GM23338 (cell line): ENCODE results near the gene AAGAB. TPM values are rescaled to one million over a fixed set of nuclear protein-coding genes. Genes with fewer than 3 reads are reported as not detected.

Source experiments
- polyA plus RNA-seq: library from polyadenylated mRNA; unstranded; fragments of >200 nt; fragmentation: Nextera tagmentation; extraction: Ambion mirVana; gene quantifications from 2 replicates; pipeline ENCODE4 v1.2.1, GENCODE V29; 2016
- total RNA-seq: library from RNA; depleted of rRNA; stranded (reverse); fragments of >200 nt; shearing (Covaris generic); gene quantifications from 2 replicates; pipeline ENCODE4 v1.2.3, GENCODE V29; 2014; rRNA removed

Gene AAGAB
- total and polyA plus RNA-seq, 2 experiments from 2014 or later = 20.8 to 42.8 TPM

Other genes with a start within 250 kb of the AAGAB start
- gene SMAD3, start 189.1 kb downstream of the AAGAB start, total RNA-seq = 9.0 and 11.6 TPM in 2 replicates
- gene SMAD3, start 189.1 kb downstream of the AAGAB start, polyA plus RNA-seq = 3.4 and 4.9 TPM in 2 replicates
- gene IQCH, start 125 bp upstream of the AAGAB start, total RNA-seq = 1.0 and 4.6 TPM in 2 replicates
- gene IQCH, start 125 bp upstream of the AAGAB start, polyA plus RNA-seq = 1.4 and 1.7 TPM in 2 replicates